HUDEP-2 (cell line): Measurements from ENCODE around the gene TMEM175.

Experiments used
- DNase-seq, 76 experiments: peaks; one replicate each; lab custom pipeline; 2025; ENCODE audit not compliant: unreplicated experiment in 76 of 76; lab: John Stamatoyannopoulos, UW

TMEM175 gene

DNA sequence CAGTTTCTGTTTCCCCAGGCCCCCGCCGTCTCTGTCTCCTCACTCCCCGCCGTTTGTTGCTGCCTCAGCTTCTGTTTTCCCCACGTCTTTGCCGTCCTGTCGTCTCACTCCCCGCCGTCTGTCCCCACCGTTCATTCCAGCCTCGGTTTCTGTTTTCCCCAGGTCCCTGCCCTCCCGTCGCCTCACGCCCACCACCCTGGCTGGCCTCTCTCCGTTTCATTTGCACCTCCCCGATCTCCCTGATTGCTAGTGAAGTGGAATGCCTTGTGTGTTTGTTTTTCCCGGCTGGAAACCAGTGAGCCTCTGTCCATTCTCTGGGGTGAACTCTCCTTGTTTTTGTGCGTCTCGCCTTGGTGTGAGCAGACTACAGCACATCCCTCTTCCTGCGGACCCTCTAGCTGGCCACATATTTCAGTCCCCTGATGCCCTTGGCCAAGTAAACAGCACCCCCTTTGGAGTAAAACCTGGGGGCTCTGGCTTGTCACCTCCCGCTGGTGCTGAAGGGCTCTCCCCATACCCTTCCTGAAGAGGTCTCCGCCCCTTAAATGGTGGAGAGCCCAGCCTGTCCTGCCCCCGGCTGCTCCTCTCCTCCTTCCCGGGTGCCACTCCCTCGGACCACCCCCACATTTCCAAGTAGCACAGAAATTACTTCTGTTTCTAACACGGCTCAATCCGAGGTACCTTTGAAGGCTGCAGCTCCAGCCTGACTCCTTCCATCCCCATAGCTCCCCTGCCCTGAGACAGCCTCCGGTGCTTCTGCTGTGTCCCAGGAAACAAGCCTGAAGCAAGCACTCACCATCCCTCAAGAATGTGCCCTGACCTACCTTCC is 13.2 kb downstream of the TMEM175 start:
- no peak for DNase-seq

DNA sequence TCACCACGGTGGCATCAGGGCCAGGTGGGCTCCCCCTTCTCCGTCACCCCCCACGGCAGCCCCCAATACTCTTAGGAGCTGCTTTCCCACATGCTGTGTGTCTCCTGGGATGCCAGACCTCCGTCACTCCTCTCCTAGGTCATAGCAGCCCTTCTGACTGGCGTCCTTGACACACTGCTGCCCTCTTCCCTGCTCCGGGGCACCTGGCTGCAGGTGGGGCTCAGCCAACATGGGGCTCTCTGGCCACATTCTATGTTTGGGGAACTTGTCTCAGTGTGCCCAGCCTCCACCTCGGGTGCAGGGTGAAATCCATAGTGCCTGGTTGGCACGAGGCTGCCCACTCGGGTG is 13.8 kb downstream of the TMEM175 start:
- DNase-seq: no peak

DNA sequence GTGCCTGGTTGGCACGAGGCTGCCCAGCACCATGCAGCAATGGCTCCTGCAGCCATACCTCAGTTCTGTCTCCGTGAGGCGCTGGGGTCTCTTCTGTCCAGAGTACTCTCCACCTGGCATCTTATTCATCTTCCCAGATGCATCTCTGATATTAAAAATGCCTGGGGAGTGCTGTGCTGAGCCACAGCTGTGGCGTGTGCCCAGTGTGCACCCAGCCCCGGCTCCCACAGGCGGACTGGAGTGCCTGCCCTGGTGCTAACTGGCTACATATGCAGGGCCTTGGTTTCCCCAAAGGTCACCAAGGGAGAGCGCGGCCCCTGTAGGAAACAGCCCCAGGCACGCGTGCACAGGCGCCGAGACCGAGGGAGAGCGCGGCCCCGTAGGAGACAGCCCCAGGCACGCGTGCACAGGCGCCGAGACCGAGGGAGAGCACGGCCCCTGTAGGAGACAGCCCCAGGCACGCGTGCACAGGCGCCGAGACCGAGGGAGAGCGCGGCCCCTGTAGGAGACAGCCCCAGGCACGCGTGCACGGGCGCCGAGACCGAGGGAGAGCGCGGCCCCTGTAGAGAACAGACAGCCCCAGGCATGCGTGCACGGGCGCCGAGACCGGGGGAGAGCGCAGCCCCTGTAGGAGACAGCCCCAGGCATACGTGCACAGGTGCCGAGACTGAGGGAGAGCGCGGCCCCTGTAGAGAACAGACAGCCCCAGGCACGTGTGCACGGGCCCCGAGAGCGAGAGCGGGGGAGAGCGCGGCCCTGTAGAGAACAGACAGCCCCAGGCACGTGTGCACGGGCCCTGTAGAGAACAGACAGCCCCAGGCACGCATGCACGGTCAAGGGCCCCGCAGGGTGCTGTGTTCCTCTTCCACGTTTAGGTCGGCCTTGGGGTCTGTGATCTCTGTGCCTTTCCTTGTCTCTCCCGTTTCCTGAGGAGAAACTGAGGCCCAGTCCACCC is 14.5 kb downstream of the TMEM175 start:
- no peak for DNase-seq

DNA sequence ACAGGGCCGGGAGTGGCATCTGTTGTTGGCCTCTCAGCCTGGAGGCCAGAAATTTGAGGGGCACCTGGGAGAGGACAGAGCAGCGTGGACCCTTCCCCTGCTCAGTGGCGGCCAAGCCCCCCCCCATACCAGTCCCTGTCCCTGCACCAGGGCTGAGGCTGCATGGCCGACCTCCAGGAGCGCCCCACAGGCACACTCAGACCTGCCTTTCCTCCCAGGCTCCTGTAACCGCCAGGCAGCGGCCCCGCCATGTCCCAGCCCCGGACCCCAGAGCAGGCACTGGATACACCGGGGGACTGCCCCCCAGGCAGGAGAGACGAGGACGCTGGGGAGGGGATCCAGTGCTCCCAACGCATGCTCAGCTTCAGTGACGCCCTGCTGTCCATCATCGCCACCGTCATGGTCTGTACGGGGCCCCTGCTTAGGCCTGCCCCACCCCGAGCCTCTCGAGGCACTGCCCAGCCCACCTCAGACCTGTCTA is 15.3 kb downstream of the TMEM175 start:
- DNase-seq: no peak

DNA sequence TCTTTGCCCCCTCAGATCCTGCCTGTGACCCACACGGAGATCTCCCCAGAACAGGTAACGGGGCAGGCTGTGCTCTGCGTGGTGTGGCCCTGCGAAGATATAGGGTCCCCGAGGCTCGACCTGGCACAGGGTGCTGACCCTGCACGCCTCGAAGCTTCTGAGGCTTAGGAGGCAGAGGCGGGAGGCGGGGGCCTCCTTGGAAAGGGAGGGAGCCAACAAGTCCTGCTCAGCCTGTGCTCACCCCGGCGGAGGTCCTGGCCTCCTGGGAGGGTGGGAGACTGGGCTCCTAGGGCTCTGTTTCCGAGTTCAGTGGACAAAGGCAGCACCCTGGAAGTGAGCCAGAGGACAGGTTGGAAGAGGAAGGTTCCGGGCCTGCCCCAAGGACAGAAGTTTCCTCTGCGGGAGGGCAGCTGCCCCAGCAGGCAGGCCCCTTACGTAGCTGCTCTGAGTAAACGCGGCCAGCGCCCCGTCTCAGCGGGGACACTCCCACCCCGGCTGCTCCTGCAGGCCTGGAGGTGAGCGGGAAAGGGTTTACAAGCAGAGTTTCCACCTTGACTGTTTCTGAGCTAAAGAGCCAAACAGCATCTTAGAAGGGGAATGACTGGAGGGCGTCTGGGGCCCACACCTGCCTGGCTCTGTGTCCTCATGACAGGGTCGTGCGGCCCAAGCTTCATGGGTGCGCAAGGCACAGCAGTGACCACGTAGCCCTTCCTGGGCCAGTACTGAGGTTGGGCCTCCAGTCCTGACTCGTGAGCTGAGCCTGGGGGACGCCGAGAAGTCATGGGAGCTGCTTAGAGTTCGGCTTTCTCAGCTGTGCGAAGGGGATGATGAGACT is 16.1 kb downstream of the TMEM175 start:
- no peak for DNase-seq

DNA sequence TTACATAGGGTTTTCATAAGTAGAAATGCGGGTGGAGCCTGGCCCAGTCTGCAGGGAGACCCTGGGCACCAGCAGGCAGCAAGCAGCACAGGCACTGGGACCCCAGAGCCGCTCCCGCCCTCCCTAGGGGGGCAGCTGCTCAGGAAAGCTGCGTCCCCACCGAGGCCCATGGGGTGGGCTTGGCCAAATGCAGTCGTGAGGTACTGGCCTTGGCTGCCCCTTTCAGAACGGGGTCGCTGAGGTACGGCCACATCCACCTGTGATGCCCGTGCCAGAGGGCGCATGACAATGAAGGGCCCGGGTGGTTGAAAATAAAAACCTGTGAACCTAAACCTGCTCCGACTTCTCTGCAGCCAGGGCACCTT is 16.7 kb downstream of the TMEM175 start:
- DNase-seq: no peak

DNA sequence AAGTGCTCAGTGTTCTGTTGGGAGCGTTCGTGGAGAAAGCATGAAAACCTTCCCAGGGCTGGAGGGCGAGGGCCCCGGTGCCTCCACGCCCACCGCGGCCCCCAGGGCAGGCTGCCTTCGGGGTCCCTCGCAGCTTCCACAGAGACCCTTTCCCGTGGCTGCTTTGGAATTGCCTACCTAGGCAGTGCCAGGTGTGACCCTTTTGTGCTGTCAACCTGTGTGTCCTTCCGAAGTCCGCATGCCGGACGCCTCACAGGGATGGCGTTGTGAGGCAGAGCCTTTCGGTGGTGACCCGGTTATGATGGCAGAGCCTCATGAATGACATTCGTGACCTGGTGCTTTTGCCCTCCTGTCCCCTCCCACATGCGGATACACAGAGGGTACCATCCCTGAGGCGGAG is 17.4 kb downstream of the TMEM175 start:
- no peak for DNase-seq

DNA sequence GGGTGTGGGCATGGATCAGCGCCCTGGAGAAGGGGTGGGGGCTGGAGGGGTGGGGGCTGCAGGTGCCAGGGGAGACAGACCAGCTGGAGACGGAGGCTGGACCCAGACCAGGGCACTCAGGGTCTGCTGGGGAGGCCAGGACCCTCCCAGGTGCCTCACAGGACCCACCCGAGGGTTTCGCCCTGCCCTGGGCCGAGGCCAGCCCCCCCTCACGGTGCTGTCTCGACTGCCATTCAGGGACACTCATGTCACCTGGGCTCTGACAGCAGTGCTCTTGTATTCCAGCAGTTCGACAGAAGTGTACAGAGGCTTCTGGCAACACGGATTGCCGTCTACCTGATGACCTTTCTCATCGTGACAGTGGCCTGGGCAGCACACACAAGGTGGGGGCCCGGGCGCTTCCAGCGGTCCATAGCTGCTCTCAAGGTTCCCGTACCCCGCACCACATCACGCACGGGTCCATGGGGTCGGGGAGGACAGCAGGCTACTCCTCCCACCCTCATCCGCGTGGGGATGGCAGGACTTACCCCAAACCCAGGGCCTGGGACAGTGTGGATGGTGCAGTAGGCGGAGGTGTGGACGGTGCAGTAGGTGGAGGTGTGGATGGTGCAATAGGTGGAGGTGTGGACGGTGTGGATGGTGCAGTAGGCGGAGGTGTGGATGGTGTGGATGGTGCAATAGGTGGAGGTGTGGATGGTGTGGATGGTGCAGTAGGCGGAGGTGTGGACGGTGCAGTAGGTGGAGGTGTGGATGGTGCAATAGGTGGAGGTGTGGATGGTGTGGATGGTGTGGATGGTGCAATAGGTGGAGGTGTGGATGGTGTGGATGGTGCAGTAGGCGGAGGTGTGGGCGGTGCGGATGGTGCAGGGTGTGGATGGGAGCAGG is 18.1 kb downstream of the TMEM175 start:
- DNase-seq: no peak

DNA sequence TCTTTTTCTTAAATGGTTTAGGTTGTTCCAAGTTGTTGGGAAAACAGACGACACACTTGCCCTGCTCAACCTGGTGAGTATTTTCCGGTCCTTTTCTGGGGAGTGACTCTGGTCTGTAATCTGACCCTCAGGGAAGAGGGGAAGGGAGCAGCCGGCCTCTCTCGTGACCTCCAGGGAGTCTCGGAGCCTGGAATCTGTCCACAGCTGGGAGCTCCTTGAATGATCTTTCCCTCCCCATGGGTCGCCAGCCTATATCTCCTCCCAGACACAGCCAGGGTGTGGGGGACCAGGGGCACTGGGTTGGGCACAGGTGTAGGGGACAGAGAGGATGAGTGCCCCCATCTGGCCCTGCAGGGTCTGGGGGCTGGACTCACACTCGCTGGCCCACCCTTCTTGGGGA is 18.9 kb downstream of the TMEM175 start:
- no peak for DNase-seq

DNA sequence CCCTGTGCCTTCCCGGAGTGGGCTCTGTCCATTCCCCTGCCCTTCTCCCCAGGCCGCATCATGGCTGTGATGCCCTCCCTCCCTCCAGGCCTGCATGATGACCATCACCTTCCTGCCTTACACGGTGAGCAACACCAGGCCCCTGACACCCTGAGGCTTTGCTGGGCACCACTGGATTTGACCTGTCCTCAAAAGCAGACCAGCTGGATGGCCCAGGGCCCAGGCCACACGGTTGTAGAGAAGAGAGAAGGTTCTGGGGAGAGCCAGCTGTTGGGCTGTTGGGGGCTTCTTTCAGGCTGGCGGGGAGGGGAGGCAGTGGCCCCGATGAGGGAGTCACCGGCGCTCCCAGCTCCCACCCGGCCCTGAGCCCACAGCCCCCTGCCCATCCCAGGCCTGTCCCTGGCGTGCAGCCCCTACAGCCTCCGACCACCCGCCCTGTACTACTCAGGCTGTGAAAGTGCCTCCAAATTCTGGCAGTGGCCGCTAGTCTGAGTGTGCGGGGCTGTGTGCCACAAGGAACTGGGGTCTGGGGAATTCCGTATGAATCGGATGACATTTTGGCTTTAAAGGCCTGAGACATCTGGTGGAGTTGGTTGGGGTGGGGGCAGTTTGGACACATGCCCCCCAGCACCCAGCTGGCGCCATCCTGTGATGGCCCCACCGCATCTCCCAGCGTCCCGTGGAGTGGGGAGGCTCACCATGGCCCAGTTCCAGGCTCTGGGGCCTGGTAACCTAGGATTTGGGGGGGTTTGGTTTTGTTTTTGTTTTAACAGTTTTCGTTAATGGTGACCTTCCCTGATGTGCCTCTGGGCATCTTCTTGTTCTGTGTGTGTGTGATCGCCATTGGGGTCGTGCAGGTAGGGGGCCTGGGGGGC is 19.6 kb downstream of the TMEM175 start:
- DNase-seq: no peak

DNA sequence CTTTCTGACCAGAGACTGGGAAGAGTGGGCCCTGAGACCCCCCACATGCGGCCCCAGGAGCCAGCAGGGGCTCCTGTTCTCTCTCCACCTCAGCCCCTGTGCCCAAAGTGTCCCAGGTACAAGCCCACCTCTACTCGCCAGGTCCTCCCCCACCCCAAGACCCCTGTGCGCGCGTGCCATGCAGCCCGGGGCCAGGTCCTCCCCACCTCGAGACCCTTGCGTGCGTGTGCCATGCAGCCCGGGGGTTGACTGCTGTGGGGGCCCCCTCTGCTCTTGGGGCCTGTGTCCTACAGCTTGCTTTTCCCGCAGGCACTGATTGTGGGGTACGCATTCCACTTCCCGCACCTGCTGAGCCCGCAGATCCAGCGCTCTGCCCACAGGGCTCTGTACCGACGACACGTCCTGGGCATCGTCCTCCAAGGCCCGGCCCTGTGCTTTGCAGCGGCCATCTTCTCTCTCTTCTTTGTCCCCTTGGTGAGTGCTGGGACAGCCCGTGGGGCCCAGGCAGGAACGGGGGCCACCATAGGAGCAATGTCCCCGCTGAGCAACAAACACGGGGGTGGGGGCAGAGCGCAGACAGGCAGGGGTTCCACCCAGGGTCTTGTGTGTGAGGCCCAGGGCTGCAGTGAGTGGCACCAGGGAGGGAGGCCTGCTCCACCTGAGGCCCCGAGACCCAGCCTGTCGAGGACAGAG is 20.8 kb downstream of the TMEM175 start:
- no peak for DNase-seq

DNA sequence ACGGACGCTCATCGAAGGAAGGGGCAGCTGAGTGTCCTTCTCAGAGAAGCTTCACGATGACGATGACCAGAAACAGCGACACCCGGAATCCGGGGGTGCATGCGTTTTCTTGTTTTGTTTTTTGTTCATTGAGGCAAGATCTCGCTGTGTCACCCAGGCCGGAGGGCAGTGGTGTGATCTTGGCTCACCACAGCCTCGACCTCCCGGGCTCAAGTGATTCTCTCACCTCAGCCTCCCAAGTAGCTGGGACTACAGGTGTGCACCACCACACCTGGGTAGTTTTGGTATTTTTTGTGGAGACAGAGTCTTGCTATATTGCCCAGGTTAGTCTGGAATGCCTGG is 21.3 kb downstream of the TMEM175 start:
- no peak for DNase-seq

DNA sequence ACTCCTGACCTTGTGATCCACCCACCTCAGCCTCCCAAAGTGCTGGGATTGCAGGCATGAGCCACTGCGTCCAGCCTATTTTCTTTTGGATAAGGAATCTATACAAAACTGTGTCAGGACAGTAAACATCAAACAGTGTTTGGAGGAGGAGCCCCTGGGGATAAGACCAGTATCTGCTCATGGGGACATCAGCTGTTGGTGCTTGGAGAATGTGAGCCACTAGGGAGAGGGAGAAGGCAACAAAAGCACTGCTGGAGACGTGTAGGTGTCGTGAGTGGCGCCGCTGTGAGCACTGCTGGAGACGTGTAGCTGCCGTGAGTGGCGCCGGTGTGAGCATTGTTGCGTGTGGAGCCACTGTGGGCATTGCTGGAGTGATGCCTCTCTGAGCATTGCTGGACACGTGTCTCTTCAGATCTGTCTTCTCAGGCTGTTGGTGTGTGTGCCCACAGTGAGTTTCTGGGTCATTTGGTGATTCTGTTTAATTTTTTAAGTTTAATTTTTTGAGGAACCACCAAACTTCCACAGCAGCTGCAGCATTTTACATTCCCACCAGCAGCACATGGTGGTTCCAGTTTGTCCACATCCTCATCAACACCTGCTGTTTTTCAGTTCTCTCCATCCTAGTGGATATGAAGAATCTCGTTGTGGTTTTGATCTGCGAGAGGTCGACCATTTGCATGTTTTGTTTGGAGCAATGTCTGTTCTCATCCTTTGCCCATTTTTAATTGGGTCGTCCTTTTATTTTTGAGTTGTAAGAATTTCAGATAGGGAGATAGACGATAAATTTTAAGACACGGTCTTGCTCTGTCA is 22.2 kb downstream of the TMEM175 start:
- no peak for DNase-seq

DNA sequence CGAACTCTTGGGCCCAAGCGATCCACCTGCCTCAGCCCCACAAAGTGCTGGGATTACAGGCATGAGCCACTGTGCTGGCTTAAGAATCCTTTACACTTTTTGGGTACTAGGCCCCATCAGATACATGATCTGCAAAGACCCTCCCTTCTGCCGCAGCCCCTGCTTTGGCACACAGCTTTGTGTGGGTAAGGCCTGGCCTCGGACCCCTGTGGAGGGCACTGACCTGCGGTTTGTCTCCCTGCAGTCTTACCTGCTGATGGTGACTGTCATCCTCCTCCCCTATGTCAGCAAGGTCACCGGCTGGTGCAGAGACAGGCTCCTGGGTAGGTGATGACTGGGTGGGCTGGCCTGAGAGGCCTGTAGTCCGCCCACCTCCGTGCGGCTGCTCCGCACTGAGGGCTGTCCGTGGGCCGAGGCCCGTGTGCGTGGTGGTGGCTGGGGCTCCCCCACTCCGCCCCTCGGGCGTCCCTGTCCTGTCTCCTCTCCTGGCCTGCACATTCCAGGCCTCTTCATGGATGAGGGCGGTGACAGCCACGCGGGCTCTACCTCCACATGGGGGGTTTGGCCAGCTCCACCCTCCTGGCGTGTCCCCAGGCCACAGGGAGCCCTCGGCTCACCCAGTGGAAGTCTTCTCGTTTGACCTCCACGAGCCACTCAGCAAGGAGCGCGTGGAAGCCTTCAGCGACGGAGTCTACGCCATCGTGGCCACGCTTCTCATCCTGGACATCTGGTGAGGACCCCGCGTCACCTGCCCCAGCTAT is 23.1 kb downstream of the TMEM175 start:
- DNase-seq: no peak

DNA sequence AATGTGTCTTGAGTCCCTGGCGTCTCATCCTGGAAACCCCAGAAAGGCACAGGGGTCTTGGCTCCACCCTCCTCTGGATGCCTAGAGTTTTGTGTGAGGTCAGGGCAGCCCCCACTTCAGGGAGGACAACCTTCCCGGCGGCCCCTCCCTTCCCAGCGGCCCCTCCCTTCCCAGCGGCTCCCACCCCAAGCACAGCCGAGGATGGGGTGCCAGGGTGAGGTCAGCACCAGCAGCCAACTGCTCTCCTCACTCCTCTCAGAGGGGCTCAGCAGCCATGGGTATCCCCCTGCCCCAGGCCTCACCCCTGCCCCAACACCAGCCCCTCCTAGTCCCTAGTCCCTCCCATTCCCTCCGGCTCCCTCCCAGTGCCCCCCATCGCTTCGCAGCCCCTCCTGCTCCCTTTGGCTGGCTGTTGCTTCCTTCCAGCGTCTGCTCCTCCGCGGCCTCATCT is 23.7 kb downstream of the TMEM175 start:
- no peak for DNase-seq

DNA sequence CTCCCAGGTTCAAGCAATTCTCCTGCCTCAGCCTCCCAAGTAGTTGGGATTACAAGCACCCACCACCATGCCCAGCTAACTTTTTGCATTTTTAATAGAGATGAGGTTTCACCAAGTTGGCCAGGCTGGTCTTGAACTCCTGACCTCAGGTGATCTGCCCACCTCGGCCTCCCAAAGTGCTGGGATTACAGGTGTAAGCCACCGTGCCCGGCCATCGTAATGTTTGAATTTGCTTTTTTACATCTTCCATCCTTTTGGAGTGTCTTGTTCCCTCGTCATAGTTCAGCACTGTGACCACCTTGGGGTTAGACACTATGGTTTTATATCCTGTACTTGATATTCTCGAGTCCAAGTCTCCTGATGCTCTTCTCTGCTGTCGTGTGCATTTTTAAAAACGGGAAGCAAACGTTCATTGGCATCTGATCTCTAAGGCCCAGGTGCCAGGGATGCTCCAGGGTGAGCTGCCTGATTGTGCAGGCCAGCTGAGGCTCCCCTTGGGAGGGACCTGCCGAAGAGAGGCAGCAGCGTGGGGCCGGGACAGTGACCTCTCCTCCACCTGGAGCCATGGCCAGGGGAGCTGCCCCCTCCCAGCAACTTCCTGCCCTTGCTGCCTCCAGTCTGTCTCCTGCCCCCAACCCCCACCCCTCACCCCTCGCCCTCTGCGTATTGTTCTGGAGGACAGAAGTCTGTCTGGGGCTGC is 24.4 kb downstream of the TMEM175 start:
- no peak for DNase-seq
